Measurements from ENCODE around the gene NPIPA1.
"Not testable (repeated sequence)": the region's sequence is repeated elsewhere in the genome, so short reads cannot be mapped to it uniquely, and the experiment has no call there.

Gene NPIPA1

GRCh38 chr16:14976971-14977736 is 39.9 kb downstream of the NPIPA1 start:
- DNase-seq (ENCODE audit: low spot score) = not testable (repeated sequence)

GRCh38 chr16:14978281-14978680 is 41.0 kb downstream of the NPIPA1 start:
- not testable (repeated sequence) for DNase-seq (ENCODE audit: low spot score)

- not testable (repeated sequence) for DNase-seq (ENCODE audit: low spot score)
These were observed 41.7 kb downstream of the NPIPA1 start for GRCh38 chr16:14978908-14979307.

GRCh38 chr16:14981234-14981633 is 44.0 kb downstream of the NPIPA1 start:
- not testable (repeated sequence) for DNase-seq (ENCODE audit: low spot score)

GRCh38 chr16:14982521-14982920 is 45.3 kb downstream of the NPIPA1 start:
- DNase-seq (ENCODE audit: low spot score) = not testable (repeated sequence)

- not testable (repeated sequence) for DNase-seq (ENCODE audit: low spot score)
These were observed 50.8 kb downstream of the NPIPA1 start for GRCh38 chr16:14988092-14988491.

- DNase-seq (ENCODE audit: low spot score) = not testable (repeated sequence)
These were observed 51.5 kb downstream of the NPIPA1 start for GRCh38 chr16:14988661-14989191.

- not testable (repeated sequence) for DNase-seq (ENCODE audit: low spot score)
These were observed 52.3 kb downstream of the NPIPA1 start for GRCh38 chr16:14989291-14990281.

GRCh38 chr16:14993277-14994151 is 56.3 kb downstream of the NPIPA1 start:
- DNase-seq (ENCODE audit: low spot score) = not testable (repeated sequence)

- DNase-seq (ENCODE audit: low spot score) = not testable (repeated sequence)
These were observed 59.5 kb downstream of the NPIPA1 start for GRCh38 chr16:14996702-14997101.

GRCh38 chr16:14998300-14998699 is 61.1 kb downstream of the NPIPA1 start:
- not testable (repeated sequence) for DNase-seq (ENCODE audit: low spot score)

GRCh38 chr16:14999845-15000244 is 62.6 kb downstream of the NPIPA1 start:
- not testable (repeated sequence) for DNase-seq (ENCODE audit: low spot score)

Measured in LoVo (cell line).